GM23338 (cell line): ENCODE results near the gene PA2G4. TPM values are rescaled to one million over a fixed set of nuclear protein-coding genes. Genes with fewer than 3 reads are reported as not detected.

Experiments
- CREB1 ChIP-seq: fragments of 250-450 bp; sonication (Bioruptor Pico); IDR thresholded peaks from 2 replicates; pipeline ENCODE4 v1.5.0; 2020; ENCODE audit warnings: low read depth, mild to moderate bottlenecking, moderate library complexity
- ETS1 ChIP-seq: IDR thresholded peaks from 2 replicates; pipeline ENCODE4 v1.6.1; 2016; ENCODE audit warnings: antibody characterized with exemption
- EZH2 ChIP-seq: fragments of 200-600 bp; sonication (generic); IDR thresholded peaks from one replicate; pipeline ENCODE4 v1.8.0; 2017; ENCODE audit warnings: antibody characterized with exemption, mild to moderate bottlenecking, low read depth; ENCODE audit not compliant: unreplicated experiment
- EZH2phosphoT487 ChIP-seq: fragments of 200-600 bp; sonication (generic); IDR thresholded peaks from one replicate; pipeline ENCODE4 v1.8.1; 2018; ENCODE audit warnings: antibody characterized with exemption; ENCODE audit not compliant: unreplicated experiment
- JUNB ChIP-seq: IDR thresholded peaks from one replicate; pipeline ENCODE4 v1.6.1; 2016; ENCODE audit warnings: antibody characterized with exemption; ENCODE audit not compliant: unreplicated experiment
- NANOG ChIP-seq: IDR thresholded peaks from 2 replicates; pipeline ENCODE4 v1.6.1; 2016; ENCODE audit warnings: antibody characterized with exemption, borderline replicate concordance
- POLR2AphosphoS5 ChIP-seq: IDR thresholded peaks from 2 replicates; pipeline ENCODE4 v1.6.1; 2016; ENCODE audit warnings: antibody characterized with exemption, low read depth
- REST ChIP-seq: IDR thresholded peaks from one replicate; pipeline ENCODE4 v1.6.1; 2018; ENCODE audit warnings: antibody characterized with exemption; ENCODE audit not compliant: unreplicated experiment
- STAT1 ChIP-seq: IDR thresholded peaks from one replicate; pipeline ENCODE4 v1.6.1; 2016; ENCODE audit warnings: antibody characterized with exemption; ENCODE audit not compliant: unreplicated experiment
- ZNF331 ChIP-seq: fragments of 250-450 bp; sonication (Bioruptor Pico); IDR thresholded peaks from 2 replicates; pipeline ENCODE4 v1.5.0; 2020; ENCODE audit warnings: low read depth, mild to moderate bottlenecking, moderate library complexity
- ZNF462 ChIP-seq: fragments of 250-450 bp; sonication (Bioruptor Pico); IDR thresholded peaks from 2 replicates; pipeline ENCODE4 v1.5.0; 2020; ENCODE audit warnings: mild to moderate bottlenecking, moderate library complexity
- polyA plus RNA-seq: library from polyadenylated mRNA; unstranded; fragments of >200 nt; fragmentation: Nextera tagmentation; extraction: Ambion mirVana; gene quantifications from 2 replicates; pipeline ENCODE4 v1.2.1, GENCODE V29; 2016
- total RNA-seq: library from RNA; depleted of rRNA; stranded (reverse); fragments of >200 nt; shearing (Covaris generic); gene quantifications from 2 replicates; pipeline ENCODE4 v1.2.3, GENCODE V29; 2014

The PA2G4 gene
- total and polyA plus RNA-seq, 2 experiments from 2014 or later = 237 to 373 TPM

- TF ChIP-seq ZNF462 (no peak), EZH2 (no peak), JUNB (no peak), ZNF331 (no peak), STAT1 (no peak), POLR2AphosphoS5 (no peak; the same call in 1 of the 2 replicates), CREB1 (CRISPR knock-in tag) (no peak), REST (no peak), NANOG (no peak), ETS1 (no peak), EZH2phosphoT487 (no peak)
Measured at GRCh38 chr12:56159482-56160192, 55.3 kb downstream of the PA2G4 start (continued).
